Measurements from ENCODE around the gene CBFA2T2. TPM values are rescaled to one million over a fixed set of nuclear protein-coding genes. Genes with fewer than 3 reads are reported as not detected.

CBFA2T2 gene
- total RNA-seq, 1 experiment from 2014 or later: 15.4 TPM

DNA sequence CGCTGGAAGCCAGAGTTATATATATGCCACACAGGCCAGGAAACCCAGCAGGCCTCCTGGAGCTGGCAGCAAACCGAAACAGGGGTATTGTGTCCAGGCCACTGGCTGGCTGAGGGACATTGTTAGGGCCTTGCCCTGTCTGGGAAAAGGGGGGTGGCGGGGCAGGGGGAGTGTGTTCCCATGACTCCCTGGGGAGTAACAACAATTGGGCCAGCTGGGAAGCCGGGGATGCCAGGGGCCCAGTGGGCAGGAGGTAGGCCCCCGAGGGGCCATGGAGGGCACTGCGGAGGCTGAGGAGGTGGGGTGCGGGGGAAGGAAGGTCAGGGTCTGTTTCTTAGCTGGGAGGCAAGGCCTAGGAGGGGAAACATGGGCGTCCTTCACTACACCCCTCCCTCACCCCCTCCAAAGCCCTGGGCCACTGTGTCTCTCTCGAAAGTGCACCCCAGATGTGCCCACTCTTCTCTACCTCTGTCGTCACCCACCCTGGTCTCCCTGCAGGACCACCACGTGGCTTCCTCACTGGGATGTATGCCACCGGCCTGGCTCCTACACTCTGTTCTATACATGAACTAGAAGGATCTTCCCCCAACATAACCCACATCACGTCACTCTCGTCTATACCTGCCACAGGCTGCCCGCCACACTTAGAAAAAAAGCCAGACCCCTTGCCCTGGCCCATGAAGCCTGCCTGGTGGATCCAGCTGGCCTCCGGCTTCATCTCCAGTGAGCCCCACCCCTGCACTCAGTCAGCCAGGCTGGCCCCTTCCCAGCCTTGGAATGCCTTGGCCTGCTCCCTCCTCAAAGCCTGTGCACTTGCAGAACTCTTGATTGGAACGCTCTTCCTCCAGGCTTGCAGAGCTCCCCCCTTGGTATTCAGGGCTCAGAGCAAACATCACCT is 204.1 kb downstream of the CBFA2T2 start:
- TF ChIP-seq CTCF (IDR thresholded peaks at IDR 0.05; ENCODE audit: unreplicated experiment): no peak
- ChIA-PET POLR2A (interaction anchor here (0.7 to 1.0 kb wide), 3 partner anchors 13 to 127 kb away, joined by 3 to 4 read pairs (median 3); no protein-coding TSS in a partner anchor), CTCF (no interaction called here)
- intact Hi-C loops (cut with micrococcal nuclease): no loop called here
- no TSS peak for BruUV-seq (replicated peaks)
- DNase-seq (ENCODE audit: unreplicated experiment): no peak
- Mint-ChIP-seq H3K9me3 (ENCODE audit: unreplicated experiment) (no peaks in the 10 kb centered on the region), H3K4me3 (ENCODE audit: unreplicated experiment) (no peak overlapping the region), H3K4me1 (ENCODE audit: insufficient read depth, unreplicated experiment) (no peaks in the 10 kb centered on the region), H3K36me3 (ENCODE audit: insufficient read depth, unreplicated experiment) (no peaks in the 10 kb centered on the region), H3K27me3 (ENCODE audit: insufficient read depth, unreplicated experiment) (no peaks in the 10 kb centered on the region), H3K27ac (ENCODE audit: low read depth, unreplicated experiment) (no peak overlapping the region)

GRCh38 chr20:33694639-33695012 is 204.7 kb downstream of the CBFA2T2 start:
- no peaks in the 10 kb centered on the region for H3K9me3 Mint-ChIP-seq (ENCODE audit: unreplicated experiment)
- H3K36me3 Mint-ChIP-seq (ENCODE audit: insufficient read depth, unreplicated experiment): no peaks in the 10 kb centered on the region
- H3K27me3 Mint-ChIP-seq (ENCODE audit: insufficient read depth, unreplicated experiment): no peaks in the 10 kb centered on the region
- CTCF ChIA-PET: no interaction called here
- no peak overlapping the region for H3K27ac Mint-ChIP-seq (ENCODE audit: low read depth, unreplicated experiment)
- intact Hi-C loops (cut with micrococcal nuclease): no loop called here
- H3K4me3 Mint-ChIP-seq (ENCODE audit: unreplicated experiment): no peak overlapping the region
- H3K4me1 Mint-ChIP-seq (ENCODE audit: insufficient read depth, unreplicated experiment): no peaks in the 10 kb centered on the region
- TF ChIP-seq CTCF (IDR thresholded peaks at IDR 0.05; ENCODE audit: unreplicated experiment): no peak
- POLR2A ChIA-PET: interaction anchor here (1.0 kb wide), 1 partner anchor 12 kb away, joined by 3 read pairs; no protein-coding TSS in a partner anchor
- BruUV-seq (replicated peaks): no TSS peak
- no peak for DNase-seq (ENCODE audit: unreplicated experiment)

DNA sequence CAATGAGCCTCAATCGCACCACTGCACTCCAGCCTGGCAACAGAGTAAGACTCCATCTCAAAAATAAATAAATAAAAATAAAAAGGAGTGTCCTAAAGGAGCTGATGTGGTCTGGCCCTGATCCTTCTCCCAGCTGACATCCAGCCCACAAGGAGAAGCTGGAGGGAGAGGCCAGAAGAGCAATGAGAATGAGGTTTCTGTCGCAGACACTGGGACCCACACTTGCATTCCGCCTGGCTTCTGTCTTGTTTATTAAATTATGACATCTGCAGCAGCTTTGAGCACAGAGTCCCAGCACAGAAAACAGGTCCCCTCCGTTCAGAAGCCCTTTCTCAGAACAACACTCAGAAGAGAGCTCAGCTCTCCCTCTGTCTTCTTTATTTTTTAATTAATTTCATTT is 206.6 kb downstream of the CBFA2T2 start:
- ChIA-PET POLR2A (interaction anchor here (0.7 kb wide), 1 partner anchor 24 kb away, joined by 4 read pairs; the partner anchor contains the start of gene PXMP4), CTCF (interaction anchor here (0.7 kb wide), 1 partner anchor 1242 kb away, joined by 4 read pairs; no protein-coding TSS in a partner anchor)
- no peaks in the 10 kb centered on the region for H3K4me1 Mint-ChIP-seq (ENCODE audit: insufficient read depth, unreplicated experiment)

More for the DNA sequence above, 206.6 kb downstream of the CBFA2T2 start:
- DNase-seq (ENCODE audit: unreplicated experiment): no peak
- no peak overlapping the region for H3K27ac Mint-ChIP-seq (ENCODE audit: low read depth, unreplicated experiment)
- no peak for TF ChIP-seq CTCF (IDR thresholded peaks at IDR 0.05; ENCODE audit: unreplicated experiment)
- no TSS peak for BruUV-seq (replicated peaks)
- H3K36me3 Mint-ChIP-seq (ENCODE audit: insufficient read depth, unreplicated experiment): no peaks in the 10 kb centered on the region
- intact Hi-C loops (cut with micrococcal nuclease): no loop called here
- H3K27me3 Mint-ChIP-seq (ENCODE audit: insufficient read depth, unreplicated experiment): no peaks in the 10 kb centered on the region
- no peak overlapping the region for H3K4me3 Mint-ChIP-seq (ENCODE audit: unreplicated experiment)
- no peaks in the 10 kb centered on the region for H3K9me3 Mint-ChIP-seq (ENCODE audit: unreplicated experiment)
